Naive B cell (primary cell): ENCODE measurements around the gene CFAP77. TPM values are rescaled to one million over a fixed set of nuclear protein-coding genes. Genes with fewer than 3 reads are reported as not detected.

Experiments used
- ATAC-seq, 2 donors: fragments of 150-1000 bp; cut with Tn5 transposase; 2 replicates each; pipeline ENCODE4 v1.10.0; 2021; ENCODE audit warnings: low read depth in 2 of 2, mild to moderate bottlenecking in 2 of 2, moderate library complexity in 2 of 2
- DNase-seq: peaks from one replicate; pipeline ENCODE4 v3.0.0; 2022
- H3K27ac Mint-ChIP-seq, 6 donors: one replicate each; pipeline ENCODE4 v1.8.0; 2020 to 2022; ENCODE audit warnings: mild to moderate bottlenecking in 6 of 6, mixed read lengths in 6 of 6, moderate library complexity in 5 of 6, inconsistent platforms in 2 of 6
- H3K27me3 Mint-ChIP-seq, 3 donors: one replicate each; pipeline ENCODE4 v1.8.0; 2021 to 2022; ENCODE audit warnings: mixed read lengths in 3 of 3, mild to moderate bottlenecking in 1 of 3
- H3K36me3 Mint-ChIP-seq, 2 donors: one replicate each; pipeline ENCODE4 v1.8.0; 2020 to 2022; ENCODE audit warnings: mixed read lengths in 2 of 2, inconsistent platforms in 1 of 2, mild to moderate bottlenecking in 1 of 2
- H3K4me1 Mint-ChIP-seq, 3 donors: one replicate each; pipeline ENCODE4 v1.8.0; 2020 to 2022; ENCODE audit warnings: mixed read lengths in 3 of 3, inconsistent platforms in 1 of 3, mild to moderate bottlenecking in 1 of 3, moderate library complexity in 1 of 3
- H3K4me3 Mint-ChIP-seq, 8 donors: one replicate each; pipeline ENCODE4 v1.8.0; 2020 to 2022; ENCODE audit warnings: mild to moderate bottlenecking in 8 of 8, mixed read lengths in 8 of 8, moderate library complexity in 8 of 8, inconsistent platforms in 2 of 8
- H3K9me3 Mint-ChIP-seq, 7 donors: one replicate each; pipeline ENCODE4 v1.8.0; 2020 to 2022; ENCODE audit warnings: mixed read lengths in 7 of 7, mild to moderate bottlenecking in 5 of 7, inconsistent platforms in 2 of 7, moderate library complexity in 1 of 7
- polyA plus RNA-seq, 6 donors: library from polyadenylated mRNA; unstranded; fragments of 300-500 nt; fragmentation: Illumina TruSeq; gene quantifications; one replicate each; pipeline ENCODE4 v1.2.3, GENCODE V29; 2021; ENCODE audit warnings: low read depth in 6 of 6

Gene CFAP77
- polyA plus RNA-seq, 6 donors from 2014 or later = 0.16 TPM; not detected in 5

DNA sequence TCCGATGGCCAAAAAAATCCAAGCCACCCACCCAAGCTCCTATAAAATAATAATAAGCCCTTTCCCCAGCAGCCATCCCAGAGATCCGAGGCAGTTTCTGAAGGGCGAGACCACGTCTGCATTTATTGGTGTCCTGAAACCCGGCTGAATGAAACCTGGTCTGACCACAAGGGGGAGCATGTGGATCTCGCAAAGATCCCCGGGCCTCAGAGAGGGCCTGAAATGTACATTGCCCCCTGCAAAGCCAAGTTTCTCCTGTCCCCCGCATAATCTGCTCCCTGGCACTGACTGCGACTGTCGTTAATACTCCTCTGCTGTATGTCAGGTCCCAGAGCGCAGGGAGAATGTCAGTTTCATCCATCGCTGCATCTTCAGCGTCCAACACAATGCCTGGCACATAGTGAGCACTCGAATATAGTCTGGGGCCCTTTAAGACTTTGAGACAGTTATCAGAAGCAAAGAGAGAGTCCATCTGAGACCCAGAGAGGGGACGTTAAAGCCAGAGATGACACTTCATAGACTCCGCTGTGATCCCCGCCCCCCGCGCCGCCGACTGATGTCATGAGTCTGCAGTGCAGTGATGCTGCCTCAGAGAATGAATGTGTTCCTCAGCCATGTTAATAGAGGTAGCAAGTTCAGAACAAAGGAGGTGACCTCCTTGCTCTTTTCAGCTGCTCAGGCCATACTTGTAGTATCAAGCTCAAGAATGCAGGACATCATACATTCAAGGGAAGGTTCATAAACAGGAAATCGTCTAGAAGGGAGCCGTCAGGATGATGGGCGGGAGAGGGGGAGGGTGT lies 97.9 kb downstream of the CFAP77 start:
- DNase-seq (peak; percentile 49), ATAC-seq (peak; percentile 60 to 70)
- H3K4me3 Mint-ChIP-seq = no peak overlapping the region
- H3K27ac Mint-ChIP-seq = peak overlapping the region in 2 of 6 donors; percentile 15 to 54
- H3K9me3 Mint-ChIP-seq = no peaks in the 10 kb centered on the region
- peaks cover 0 to 14% (median 4%) of the 10 kb centered on the region in 3 donors for H3K4me1 Mint-ChIP-seq
- H3K27me3 Mint-ChIP-seq = peaks cover 7 to 34% (median 13%) of the 10 kb centered on the region in 3 donors
- H3K36me3 Mint-ChIP-seq = no peaks in the 10 kb centered on the region

DNA sequence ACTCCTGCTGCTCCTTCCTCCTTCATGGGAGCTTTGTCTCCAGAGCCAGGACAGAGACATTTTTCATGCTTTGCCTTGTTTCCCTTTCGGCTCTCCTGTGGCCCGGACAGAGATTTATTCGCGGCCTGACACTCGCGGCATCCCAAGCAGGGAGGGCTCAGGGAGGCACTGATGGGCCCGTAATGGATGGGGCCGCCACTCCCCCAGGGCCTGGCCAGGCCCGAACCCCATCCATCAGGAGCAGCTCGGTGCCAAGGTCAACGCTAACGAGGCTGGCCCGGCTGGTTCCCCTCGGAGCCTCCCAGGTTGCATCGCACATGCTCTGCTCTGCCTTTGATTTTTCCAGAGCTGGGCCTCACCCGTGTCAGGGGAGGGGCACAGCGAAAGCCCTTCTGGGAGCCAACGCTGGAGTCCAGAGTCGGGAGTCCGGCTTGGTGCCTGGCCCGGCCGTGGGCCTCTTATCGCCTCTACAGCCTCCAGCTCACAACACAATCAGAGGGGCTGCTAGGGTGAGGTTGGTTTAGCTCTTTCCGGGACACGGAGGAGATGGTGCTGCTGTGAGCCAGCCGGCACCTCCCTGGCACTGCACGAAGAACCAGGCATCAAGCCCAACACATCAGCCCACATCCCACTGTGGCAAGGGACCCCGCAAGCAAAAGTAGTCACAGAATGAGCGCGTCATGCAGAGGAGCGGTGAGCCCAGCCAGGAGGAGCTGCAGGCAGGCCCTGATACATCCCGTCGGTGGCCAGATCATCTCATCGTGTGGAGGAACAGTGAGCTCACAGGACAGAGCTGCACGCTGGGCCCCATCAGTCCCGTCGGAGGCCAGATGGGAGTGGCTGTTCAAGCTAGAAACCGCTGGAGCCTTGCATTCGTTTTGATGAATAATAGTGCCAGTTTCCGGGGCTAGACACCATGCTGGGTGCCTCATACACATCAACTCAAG lies 100.2 kb downstream of the CFAP77 start:
- H3K4me3 Mint-ChIP-seq = no peak overlapping the region

DNA sequence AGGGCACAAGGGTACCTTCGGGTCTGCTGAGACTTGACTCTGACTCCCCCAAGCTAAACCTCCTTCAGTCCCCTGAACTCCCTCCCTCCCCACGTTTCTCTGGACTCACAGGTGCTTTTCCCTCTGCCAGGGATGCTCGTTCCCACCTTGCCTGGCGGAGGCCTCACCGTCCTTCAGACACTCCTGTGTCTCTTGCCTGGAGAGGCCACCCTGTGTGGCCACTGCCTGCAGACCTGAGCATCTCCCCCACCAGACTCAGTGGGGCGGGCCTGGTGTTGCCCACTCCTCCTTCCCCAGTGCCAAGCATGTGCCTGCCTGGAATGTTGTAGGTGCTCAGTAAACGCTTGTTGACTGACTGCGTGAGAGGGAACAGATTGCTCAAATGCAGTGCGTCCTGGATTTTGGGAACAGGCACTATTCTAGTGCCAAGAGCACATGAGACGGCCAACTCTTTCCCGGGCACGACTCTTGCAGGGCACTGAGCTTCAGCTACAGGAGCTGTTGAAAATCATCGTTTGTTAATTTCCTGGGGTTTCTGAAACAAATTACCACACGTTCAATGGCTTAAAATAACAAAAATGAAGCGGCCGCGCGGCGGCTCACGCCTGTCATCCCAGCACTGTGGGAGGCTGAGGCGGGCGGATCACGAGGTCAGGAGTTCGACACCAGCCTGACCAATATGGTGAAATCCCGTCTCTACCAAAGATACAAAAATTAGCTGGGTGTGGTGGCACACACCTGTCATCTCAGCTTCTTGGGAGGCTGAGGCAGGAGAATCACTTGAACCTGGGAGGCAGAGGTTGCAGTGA lies 101.4 kb downstream of the CFAP77 start:
- DNase-seq = no peak
- ATAC-seq = no peak
- H3K36me3 Mint-ChIP-seq = no peaks in the 10 kb centered on the region
- H3K27me3 Mint-ChIP-seq = peaks cover 10 to 35% (median 21%) of the 10 kb centered on the region in 3 donors
- H3K9me3 Mint-ChIP-seq = peaks cover 0 to 3% (median 0%) of the 10 kb centered on the region in 7 donors
- H3K4me1 Mint-ChIP-seq = peaks cover 0 to 14% (median 4%) of the 10 kb centered on the region in 3 donors
- H3K27ac Mint-ChIP-seq = no peak overlapping the region
- no peak overlapping the region for H3K4me3 Mint-ChIP-seq

More for the DNA sequence above, 100.2 kb downstream of the CFAP77 start:
- DNase-seq = no peak
- H3K27me3 Mint-ChIP-seq = peaks cover 10 to 41% (median 21%) of the 10 kb centered on the region in 3 donors
- H3K27ac Mint-ChIP-seq = peak overlapping the region in 1 of 6 donors; percentile 34
- H3K36me3 Mint-ChIP-seq = no peaks in the 10 kb centered on the region
- H3K4me1 Mint-ChIP-seq = peaks cover 0 to 14% (median 4%) of the 10 kb centered on the region in 3 donors
- H3K9me3 Mint-ChIP-seq = no peaks in the 10 kb centered on the region
- ATAC-seq = no peak

DNA sequence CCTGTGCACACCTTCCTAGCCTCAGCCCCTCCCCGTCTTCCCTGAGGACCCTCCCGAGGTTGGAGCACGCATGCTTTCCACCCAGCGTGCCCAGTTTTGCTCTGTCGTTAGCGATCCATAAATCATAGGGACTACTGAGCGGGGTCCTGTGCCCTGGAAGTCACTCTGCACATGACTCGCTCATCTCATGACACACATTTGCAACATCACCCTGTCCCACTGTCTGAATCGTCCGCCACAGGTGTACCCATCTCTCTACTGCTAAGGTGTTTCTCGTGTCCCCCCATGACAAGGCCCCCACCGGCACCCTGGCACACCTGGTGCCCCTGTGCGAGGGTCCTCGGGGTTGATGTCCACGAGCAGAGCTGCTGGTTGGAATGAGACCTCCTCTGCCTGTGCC lies 103.4 kb downstream of the CFAP77 start:
- Mint-ChIP-seq H3K4me1 (no peaks in the 10 kb centered on the region), H3K27ac (no peak overlapping the region), H3K4me3 (no peak overlapping the region), H3K9me3 (peaks cover 0 to 3% (median 0%) of the 10 kb centered on the region in 7 donors), H3K27me3 (peaks cover 6 to 42% (median 16%) of the 10 kb centered on the region in 3 donors), H3K36me3 (no peaks in the 10 kb centered on the region)
- DNase-seq = no peak
- ATAC-seq = no peak

DNA sequence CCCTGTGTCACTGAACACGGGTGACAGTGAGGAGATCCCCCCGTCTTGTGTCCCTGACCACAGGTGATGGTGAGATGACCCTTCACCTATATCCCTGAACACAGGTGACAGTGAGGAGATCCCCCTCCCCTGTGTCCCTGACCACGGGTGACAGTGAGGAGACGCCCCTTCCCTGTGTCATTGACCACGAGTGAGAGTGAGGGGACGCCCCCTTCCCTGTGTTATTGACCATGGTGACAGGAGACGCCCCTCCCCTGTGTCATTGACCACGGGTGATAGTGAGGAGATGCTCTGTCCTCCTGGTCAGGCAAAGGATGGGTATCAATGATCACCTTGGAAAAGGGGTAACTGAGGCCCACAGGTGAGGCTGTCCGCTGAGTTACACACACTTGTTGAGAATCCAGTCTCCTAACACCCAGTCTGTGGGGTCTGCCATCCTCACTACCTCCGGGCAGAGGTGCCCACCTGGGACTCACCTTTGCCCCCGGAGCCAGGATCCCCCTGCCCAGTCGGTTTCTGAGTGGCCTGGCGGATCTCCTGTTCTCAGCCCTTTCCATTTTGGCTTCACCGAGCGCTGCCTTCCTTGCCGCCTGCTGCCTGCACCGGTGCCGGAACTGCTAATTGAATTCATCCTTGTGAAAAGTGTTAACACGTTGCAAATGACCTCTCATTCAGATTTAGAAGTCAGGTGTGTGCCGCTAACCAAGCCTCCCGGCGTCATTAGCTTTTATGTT lies 104.2 kb downstream of the CFAP77 start:
- H3K36me3 Mint-ChIP-seq = no peaks in the 10 kb centered on the region
- H3K27me3 Mint-ChIP-seq = peaks cover 6 to 49% (median 21%) of the 10 kb centered on the region in 3 donors

DNA sequence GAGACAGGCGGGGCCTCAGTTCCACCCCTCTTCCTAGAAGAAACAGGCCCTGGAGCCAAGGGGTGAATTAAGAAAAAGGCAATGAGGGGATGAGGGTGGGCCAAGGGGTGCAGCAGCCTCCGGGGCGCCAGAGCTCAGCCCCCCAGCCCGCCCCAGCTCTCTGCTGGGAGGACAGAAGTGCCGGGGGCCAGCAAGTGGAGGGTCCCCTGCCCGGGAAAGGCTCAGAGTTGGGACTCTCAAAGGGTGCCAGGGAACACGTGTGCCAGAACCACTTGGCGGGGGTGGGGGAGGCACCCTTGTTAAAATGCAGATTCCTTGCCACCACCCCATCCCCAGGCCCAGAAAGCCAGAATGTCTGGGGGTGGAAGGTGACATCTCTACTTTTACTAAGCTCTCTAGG lies 104.8 kb downstream of the CFAP77 start:
- H3K9me3 Mint-ChIP-seq = peaks cover 0 to 3% (median 0%) of the 10 kb centered on the region in 7 donors
- no peak for ATAC-seq
- H3K4me1 Mint-ChIP-seq = no peaks in the 10 kb centered on the region
- no peaks in the 10 kb centered on the region for H3K36me3 Mint-ChIP-seq
- H3K4me3 Mint-ChIP-seq = no peak overlapping the region
- DNase-seq = no peak
- H3K27me3 Mint-ChIP-seq = peaks cover 6 to 51% (median 21%) of the 10 kb centered on the region in 3 donors
- no peak overlapping the region for H3K27ac Mint-ChIP-seq

More for the DNA sequence above, 104.2 kb downstream of the CFAP77 start:
- no peak overlapping the region for H3K4me3 Mint-ChIP-seq
- ATAC-seq = no peak
- peaks cover 0 to 3% (median 0%) of the 10 kb centered on the region in 7 donors for H3K9me3 Mint-ChIP-seq
- DNase-seq = no peak
- no peak overlapping the region for H3K27ac Mint-ChIP-seq
- H3K4me1 Mint-ChIP-seq = no peaks in the 10 kb centered on the region

DNA sequence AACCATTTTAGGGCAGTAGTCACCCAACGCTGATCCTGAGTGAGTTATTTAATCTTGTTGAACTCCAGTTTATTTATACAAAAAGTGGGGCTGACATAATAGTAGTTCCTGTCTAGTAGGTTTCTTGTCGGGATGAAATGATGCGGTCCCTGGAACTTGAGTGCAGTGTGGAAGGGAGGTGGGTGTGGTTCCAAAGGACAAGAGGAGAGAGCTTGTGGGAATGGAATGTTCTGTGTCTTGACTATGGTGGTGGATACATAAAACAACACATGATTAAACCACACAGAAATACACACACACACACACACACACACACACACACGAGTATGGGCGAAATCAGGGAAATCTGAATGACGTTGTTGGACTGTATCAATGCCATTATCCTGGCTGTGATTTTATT lies 106.3 kb downstream of the CFAP77 start:
- Mint-ChIP-seq H3K36me3 (no peaks in the 10 kb centered on the region), H3K4me3 (no peak overlapping the region), H3K9me3 (peaks cover 0 to 3% (median 0%) of the 10 kb centered on the region in 7 donors), H3K27ac (no peak overlapping the region), H3K27me3 (peaks cover 6 to 54% (median 30%) of the 10 kb centered on the region in 3 donors), H3K4me1 (no peaks in the 10 kb centered on the region)
- ATAC-seq (no peak), DNase-seq (no peak)

DNA sequence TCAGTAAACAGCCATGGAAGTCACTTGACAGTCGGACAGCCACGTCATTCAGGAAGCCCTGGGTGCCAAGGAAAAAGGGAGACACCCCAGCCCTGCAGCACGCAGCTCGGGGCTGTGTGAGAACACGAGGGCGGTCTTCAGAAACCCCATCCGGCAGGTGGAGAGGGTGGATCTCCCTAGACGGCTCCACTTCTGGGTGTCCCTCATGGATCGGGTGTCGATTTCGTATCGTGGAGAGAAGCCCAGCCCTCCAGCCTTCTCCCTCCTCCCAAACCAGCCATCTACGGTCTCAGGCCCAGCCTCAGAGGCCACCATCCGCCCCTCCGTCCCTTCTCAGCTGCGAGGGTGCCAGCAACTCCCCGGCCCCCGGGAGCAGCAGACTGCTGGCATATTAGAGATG lies 106.9 kb downstream of the CFAP77 start:
- H3K36me3 Mint-ChIP-seq = no peaks in the 10 kb centered on the region
- H3K27me3 Mint-ChIP-seq = peaks cover 6 to 52% (median 34%) of the 10 kb centered on the region in 3 donors
- no peaks in the 10 kb centered on the region for H3K4me1 Mint-ChIP-seq
- peak overlapping the region in 1 of 8 donors; percentile 15 for H3K4me3 Mint-ChIP-seq
- H3K27ac Mint-ChIP-seq = no peak overlapping the region
- DNase-seq (no peak), ATAC-seq (no peak)
- H3K9me3 Mint-ChIP-seq = peaks cover 0 to 3% (median 0%) of the 10 kb centered on the region in 7 donors

DNA sequence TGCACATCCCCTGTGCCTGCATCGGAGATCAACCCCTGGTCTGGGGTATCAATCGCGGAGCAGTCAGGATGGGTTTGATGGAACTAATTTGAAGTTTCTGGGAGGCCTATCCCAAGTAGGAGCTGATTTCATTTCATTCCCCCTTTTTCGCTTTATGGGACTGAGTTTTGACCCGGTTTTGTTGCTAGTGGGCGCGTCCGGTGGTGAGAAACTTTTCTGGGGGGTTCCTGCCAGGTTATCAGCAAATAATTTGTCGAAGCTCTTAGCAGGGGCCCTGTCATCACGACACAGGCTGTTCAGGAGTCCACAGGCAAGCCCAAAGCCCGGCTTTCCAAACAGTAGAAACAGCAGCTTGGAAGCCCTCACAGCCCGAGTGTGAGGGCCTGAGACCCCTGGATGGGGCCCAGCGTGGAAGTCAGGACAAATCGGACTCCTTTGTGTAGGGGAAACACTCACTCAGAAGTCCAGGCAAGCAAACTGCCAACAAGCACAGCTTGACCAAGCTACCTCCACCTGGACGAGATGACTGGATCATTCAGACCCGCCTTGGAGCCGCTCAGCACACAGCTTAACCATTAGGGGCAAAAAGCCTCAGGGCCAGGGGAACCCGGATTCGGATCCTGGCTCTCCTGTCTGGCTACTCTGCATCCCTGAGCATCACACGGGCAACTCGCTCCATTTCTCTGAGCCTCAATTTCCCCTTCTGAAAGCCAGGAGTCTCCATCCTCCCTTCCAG lies 108.0 kb downstream of the CFAP77 start:
- no peak for DNase-seq

DNA sequence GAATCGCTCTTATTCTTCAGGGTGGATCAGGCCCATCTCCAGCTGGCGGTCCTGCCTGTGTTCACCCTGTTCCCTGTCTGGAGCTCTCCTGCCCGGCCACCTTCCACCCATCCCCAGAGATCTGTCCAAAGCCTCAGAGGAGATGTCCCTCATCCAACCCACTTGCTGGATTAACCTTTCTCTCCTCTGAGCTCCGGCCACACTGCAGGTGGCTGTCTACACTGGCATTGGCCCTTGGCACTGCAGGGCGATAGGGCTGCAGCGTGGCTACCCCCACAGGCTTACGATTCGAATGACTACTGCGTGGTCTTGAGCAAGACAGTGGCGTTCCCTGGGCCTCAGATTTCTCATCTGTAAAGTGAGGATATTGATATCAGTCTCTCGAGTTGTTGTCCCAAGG lies 108.6 kb downstream of the CFAP77 start:
- H3K9me3 Mint-ChIP-seq = peaks cover 0 to 3% (median 0%) of the 10 kb centered on the region in 7 donors

More for the DNA sequence above, 108.0 kb downstream of the CFAP77 start:
- Mint-ChIP-seq H3K4me3 (no peak overlapping the region), H3K27ac (no peak overlapping the region), H3K9me3 (peaks cover 0 to 3% (median 0%) of the 10 kb centered on the region in 7 donors), H3K27me3 (peaks cover 6 to 52% (median 36%) of the 10 kb centered on the region in 3 donors), H3K36me3 (no peaks in the 10 kb centered on the region), H3K4me1 (no peaks in the 10 kb centered on the region)
- ATAC-seq = no peak

DNA sequence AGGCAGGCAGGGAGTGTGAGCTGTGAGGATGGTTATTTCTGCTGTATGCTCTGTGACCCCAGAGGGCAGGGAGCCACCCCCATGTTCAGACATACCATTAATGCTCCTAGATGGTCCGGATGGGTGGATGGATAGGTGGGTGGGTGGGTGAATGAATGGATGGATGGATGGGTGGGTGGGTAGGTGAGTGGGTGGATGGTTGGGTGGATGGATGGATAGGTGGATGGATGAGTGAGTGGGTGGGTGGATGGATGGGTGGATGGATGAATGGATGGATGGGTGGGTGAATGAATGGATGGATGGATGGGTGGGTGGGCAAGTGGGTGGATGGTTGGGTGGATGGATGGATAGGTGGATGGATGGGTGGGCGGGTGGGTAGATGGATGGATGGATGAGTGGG lies 109.0 kb downstream of the CFAP77 start:
- no peaks in the 10 kb centered on the region for H3K4me1 Mint-ChIP-seq
- H3K27ac Mint-ChIP-seq = no peak overlapping the region
- H3K4me3 Mint-ChIP-seq = peak overlapping the region in 1 of 8 donors; percentile 15

More for the DNA sequence above, 108.6 kb downstream of the CFAP77 start:
- Mint-ChIP-seq H3K4me3 (no peak overlapping the region), H3K27me3 (peaks cover 2 to 49% (median 41%) of the 10 kb centered on the region in 3 donors), H3K27ac (no peak overlapping the region), H3K4me1 (no peaks in the 10 kb centered on the region), H3K36me3 (no peaks in the 10 kb centered on the region)
- DNase-seq = no peak
- no peak for ATAC-seq

More for the DNA sequence above, 109.0 kb downstream of the CFAP77 start:
- DNase-seq (no peak), ATAC-seq (no peak)
- peaks cover 0 to 45% (median 38%) of the 10 kb centered on the region in 3 donors for H3K27me3 Mint-ChIP-seq
- peaks cover 0 to 3% (median 0%) of the 10 kb centered on the region in 7 donors for H3K9me3 Mint-ChIP-seq
- H3K36me3 Mint-ChIP-seq = no peaks in the 10 kb centered on the region
